GM23338 (cell line): ENCODE data around the gene RAD18. TPM values are rescaled to one million over a fixed set of nuclear protein-coding genes. Genes with fewer than 3 reads are reported as not detected.

Source experiments
- ATAC-seq: fragments of 200-7000 bp; cut with Tn5 transposase; 3 replicates; pipeline ENCODE4 v1.9.1; 2020
- DNase-seq: peaks from one replicate; pipeline ENCODE4 v3.0.0-alpha.2; 2015; ENCODE audit warnings: low spot score
- H2AFZ ChIP-seq: fragments of 200-600 bp; sonication (generic); 2 replicates; pipeline ENCODE4 v1.8.0; 2016; ENCODE audit warnings: antibody characterized with exemption, mild to moderate bottlenecking, moderate library complexity
- H3F3A ChIP-seq: fragments of 200-600 bp; sonication (generic); replicated peaks from 2 replicates; pipeline ENCODE4 v1.8.0; 2017; ENCODE audit warnings: antibody characterized with exemption, mixed run types, low read depth
- H3K27ac ChIP-seq: fragments of 200-600 bp; sonication (generic); 2 replicates; pipeline ENCODE4 v1.6.1; 2016; ENCODE audit warnings: low read depth
- H3K27me3 ChIP-seq: fragments of 200-600 bp; sonication (generic); 2 replicates; pipeline ENCODE4 v1.8.0; 2016; ENCODE audit warnings: mild to moderate bottlenecking, mixed run types, moderate library complexity; ENCODE audit not compliant: insufficient read depth
- H3K36me3 ChIP-seq: fragments of 200-600 bp; sonication (generic); 2 replicates; pipeline ENCODE4 v1.8.0; 2016; ENCODE audit warnings: mild to moderate bottlenecking; ENCODE audit not compliant: insufficient read depth
- H3K4me1 ChIP-seq: fragments of 200-600 bp; sonication (generic); 2 replicates; pipeline ENCODE4 v1.8.0; 2016; ENCODE audit warnings: mild to moderate bottlenecking, moderate library complexity; ENCODE audit not compliant: insufficient read depth
- H3K4me2 ChIP-seq: fragments of 200-600 bp; sonication (generic); 2 replicates; pipeline ENCODE4 v1.7.1; 2017; ENCODE audit warnings: mixed run types
- H3K4me3 ChIP-seq: fragments of 200-600 bp; sonication (generic); 2 replicates; pipeline ENCODE4 v1.6.1; 2016; ENCODE audit warnings: mixed run types
- H3K79me2 ChIP-seq: fragments of 200-600 bp; sonication (generic); replicated peaks from 2 replicates; pipeline ENCODE4 v1.8.0; 2017; ENCODE audit warnings: mild to moderate bottlenecking; ENCODE audit not compliant: insufficient read depth
- H3K9me2 ChIP-seq: fragments of 200-600 bp; sonication (generic); 2 replicates; pipeline ENCODE4 v1.8.0; 2017; ENCODE audit not compliant: insufficient read depth
- H4K20me1 ChIP-seq: fragments of 200-600 bp; sonication (generic); replicated peaks from 2 replicates; pipeline ENCODE4 v1.8.0; 2017; ENCODE audit warnings: mild to moderate bottlenecking; ENCODE audit not compliant: insufficient read depth
- H3K27ac Mint-ChIP-seq: 2 replicates; pipeline ENCODE4 v1.8.0; 2020; ENCODE audit warnings: inconsistent platforms, mild to moderate bottlenecking, moderate library complexity, mixed read lengths
- H3K27me3 Mint-ChIP-seq: 3 replicates; pipeline ENCODE4 v1.8.0; 2022; ENCODE audit warnings: low read depth, mild to moderate bottlenecking, moderate library complexity, mixed read lengths, inconsistent platforms; ENCODE audit not compliant: insufficient read depth, poor library complexity
- H3K36me3 Mint-ChIP-seq: 3 replicates; pipeline ENCODE4 v1.8.0; 2021; ENCODE audit warnings: low read depth, mild to moderate bottlenecking, inconsistent platforms, moderate library complexity, mixed read lengths
- H3K4me1 Mint-ChIP-seq: 3 replicates; pipeline ENCODE4 v1.8.0; 2020; ENCODE audit warnings: mild to moderate bottlenecking, inconsistent platforms, mixed read lengths
- H3K4me3 Mint-ChIP-seq: 3 replicates; pipeline ENCODE4 v1.8.0; 2021; ENCODE audit warnings: moderate library complexity, mild to moderate bottlenecking, inconsistent platforms, mixed read lengths
- H3K9me3 Mint-ChIP-seq: 3 replicates; pipeline ENCODE4 v1.8.0; 2020; ENCODE audit warnings: moderate library complexity, mild to moderate bottlenecking, inconsistent platforms, mixed read lengths
- CREB1 ChIP-seq: fragments of 250-450 bp; sonication (Bioruptor Pico); IDR thresholded peaks from 2 replicates; pipeline ENCODE4 v1.5.0; 2020; ENCODE audit warnings: low read depth, mild to moderate bottlenecking, moderate library complexity
- EZH2 ChIP-seq: fragments of 200-600 bp; sonication (generic); IDR thresholded peaks from one replicate; pipeline ENCODE4 v1.8.0; 2017; ENCODE audit warnings: antibody characterized with exemption, mild to moderate bottlenecking, low read depth; ENCODE audit not compliant: unreplicated experiment
- JUNB ChIP-seq: IDR thresholded peaks from one replicate; pipeline ENCODE4 v1.6.1; 2016; ENCODE audit warnings: antibody characterized with exemption; ENCODE audit not compliant: unreplicated experiment
- POLR2AphosphoS5 ChIP-seq: IDR thresholded peaks from 2 replicates; pipeline ENCODE4 v1.6.1; 2016; ENCODE audit warnings: antibody characterized with exemption, low read depth
- ZNF114 ChIP-seq: fragments of 250-450 bp; sonication (Bioruptor Pico); IDR thresholded peaks from 2 replicates; pipeline ENCODE4 v1.5.0; 2020; ENCODE audit warnings: mild to moderate bottlenecking, moderate library complexity
- ZNF331 ChIP-seq: fragments of 250-450 bp; sonication (Bioruptor Pico); IDR thresholded peaks from 2 replicates; pipeline ENCODE4 v1.5.0; 2020; ENCODE audit warnings: low read depth, mild to moderate bottlenecking, moderate library complexity
- polyA plus RNA-seq: library from polyadenylated mRNA; unstranded; fragments of >200 nt; fragmentation: Nextera tagmentation; extraction: Ambion mirVana; gene quantifications from 2 replicates; pipeline ENCODE4 v1.2.1, GENCODE V29; 2016
- total RNA-seq: library from RNA; depleted of rRNA; stranded (reverse); fragments of >200 nt; shearing (Covaris generic); gene quantifications from 2 replicates; pipeline ENCODE4 v1.2.3, GENCODE V29; 2014
- TF ChIP-seq, protein P1 (sequence below), 2 experiments: fragments of 200-600 bp in 1 of 2; sonication (generic) in 1 of 2; conservative IDR thresholded peaks; 2 replicates each; pipeline versions ENCODE4 v1.5.1 to v1.6.1; 2016 to 2017; ENCODE audit warnings: antibody characterized with exemption in 2 of 2, low read depth in 2 of 2, mild to moderate bottlenecking in 2 of 2, moderate library complexity in 1 of 2
- TF ChIP-seq, protein P2 (sequence below): IDR thresholded peaks from one replicate; pipeline ENCODE4 v1.6.1; 2018; ENCODE audit warnings: antibody characterized with exemption; ENCODE audit not compliant: unreplicated experiment
- TF ChIP-seq, protein P3 (sequence below): IDR thresholded peaks from 2 replicates; pipeline ENCODE4 v1.6.1; 2016; ENCODE audit warnings: antibody characterized with exemption

Gene RAD18
- total and polyA plus RNA-seq, 2 experiments from 2014 or later, result 25.4 to 40.1 TPM

DNA sequence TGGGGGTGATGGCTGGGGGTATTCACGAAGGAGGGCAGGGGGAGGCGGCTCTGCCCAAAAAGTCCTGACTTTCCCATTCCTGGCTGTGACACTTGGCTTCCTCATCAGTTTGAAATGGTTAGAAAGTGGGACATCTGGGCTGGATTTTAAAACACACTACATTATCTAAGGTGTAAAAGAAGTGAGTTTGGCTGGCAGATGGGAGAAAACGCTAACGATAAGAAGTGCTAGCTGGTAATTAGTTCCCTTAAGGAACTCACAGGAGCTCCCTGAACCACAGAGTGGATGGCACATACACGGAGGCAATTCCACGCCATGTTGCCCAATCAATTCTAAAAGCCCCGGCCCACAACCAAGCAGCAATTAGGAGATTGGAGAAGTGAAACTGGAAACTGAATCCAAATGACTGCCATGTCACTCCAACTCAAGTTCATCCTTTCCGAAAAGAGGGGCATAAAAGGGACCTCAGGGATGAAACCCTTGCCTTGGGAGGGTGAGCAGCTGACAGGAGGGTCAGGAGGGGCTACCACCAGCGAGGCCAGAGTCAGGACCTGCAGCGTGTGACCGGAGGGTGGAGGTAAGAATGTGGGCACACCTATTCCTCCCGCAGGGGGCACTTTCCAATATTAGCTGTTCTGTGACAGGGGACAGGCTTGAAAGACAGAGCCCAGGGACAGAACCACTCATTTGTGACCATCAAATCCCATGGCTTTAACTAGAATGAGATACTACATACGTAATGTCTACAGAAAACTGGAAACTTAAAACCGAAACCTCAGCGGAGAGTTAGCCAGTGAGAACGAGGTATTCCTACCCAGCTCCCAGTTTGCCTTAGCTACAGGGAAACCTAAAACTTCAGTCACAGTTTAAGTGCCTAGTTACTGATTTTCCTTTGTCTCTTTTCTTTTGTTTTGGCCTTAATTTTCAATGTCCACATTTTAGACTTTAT, 98.6 kb downstream of the RAD18 start (continued):
- TF ChIP-seq, protein P1, sequence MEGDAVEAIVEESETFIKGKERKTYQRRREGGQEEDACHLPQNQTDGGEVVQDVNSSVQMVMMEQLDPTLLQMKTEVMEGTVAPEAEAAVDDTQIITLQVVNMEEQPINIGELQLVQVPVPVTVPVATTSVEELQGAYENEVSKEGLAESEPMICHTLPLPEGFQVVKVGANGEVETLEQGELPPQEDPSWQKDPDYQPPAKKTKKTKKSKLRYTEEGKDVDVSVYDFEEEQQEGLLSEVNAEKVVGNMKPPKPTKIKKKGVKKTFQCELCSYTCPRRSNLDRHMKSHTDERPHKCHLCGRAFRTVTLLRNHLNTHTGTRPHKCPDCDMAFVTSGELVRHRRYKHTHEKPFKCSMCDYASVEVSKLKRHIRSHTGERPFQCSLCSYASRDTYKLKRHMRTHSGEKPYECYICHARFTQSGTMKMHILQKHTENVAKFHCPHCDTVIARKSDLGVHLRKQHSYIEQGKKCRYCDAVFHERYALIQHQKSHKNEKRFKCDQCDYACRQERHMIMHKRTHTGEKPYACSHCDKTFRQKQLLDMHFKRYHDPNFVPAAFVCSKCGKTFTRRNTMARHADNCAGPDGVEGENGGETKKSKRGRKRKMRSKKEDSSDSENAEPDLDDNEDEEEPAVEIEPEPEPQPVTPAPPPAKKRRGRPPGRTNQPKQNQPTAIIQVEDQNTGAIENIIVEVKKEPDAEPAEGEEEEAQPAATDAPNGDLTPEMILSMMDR (conservative IDR thresholded peaks at IDR 0.05; ENCODE audit: low read depth in 2 of 2), result no peak
- TF ChIP-seq, protein P2, sequence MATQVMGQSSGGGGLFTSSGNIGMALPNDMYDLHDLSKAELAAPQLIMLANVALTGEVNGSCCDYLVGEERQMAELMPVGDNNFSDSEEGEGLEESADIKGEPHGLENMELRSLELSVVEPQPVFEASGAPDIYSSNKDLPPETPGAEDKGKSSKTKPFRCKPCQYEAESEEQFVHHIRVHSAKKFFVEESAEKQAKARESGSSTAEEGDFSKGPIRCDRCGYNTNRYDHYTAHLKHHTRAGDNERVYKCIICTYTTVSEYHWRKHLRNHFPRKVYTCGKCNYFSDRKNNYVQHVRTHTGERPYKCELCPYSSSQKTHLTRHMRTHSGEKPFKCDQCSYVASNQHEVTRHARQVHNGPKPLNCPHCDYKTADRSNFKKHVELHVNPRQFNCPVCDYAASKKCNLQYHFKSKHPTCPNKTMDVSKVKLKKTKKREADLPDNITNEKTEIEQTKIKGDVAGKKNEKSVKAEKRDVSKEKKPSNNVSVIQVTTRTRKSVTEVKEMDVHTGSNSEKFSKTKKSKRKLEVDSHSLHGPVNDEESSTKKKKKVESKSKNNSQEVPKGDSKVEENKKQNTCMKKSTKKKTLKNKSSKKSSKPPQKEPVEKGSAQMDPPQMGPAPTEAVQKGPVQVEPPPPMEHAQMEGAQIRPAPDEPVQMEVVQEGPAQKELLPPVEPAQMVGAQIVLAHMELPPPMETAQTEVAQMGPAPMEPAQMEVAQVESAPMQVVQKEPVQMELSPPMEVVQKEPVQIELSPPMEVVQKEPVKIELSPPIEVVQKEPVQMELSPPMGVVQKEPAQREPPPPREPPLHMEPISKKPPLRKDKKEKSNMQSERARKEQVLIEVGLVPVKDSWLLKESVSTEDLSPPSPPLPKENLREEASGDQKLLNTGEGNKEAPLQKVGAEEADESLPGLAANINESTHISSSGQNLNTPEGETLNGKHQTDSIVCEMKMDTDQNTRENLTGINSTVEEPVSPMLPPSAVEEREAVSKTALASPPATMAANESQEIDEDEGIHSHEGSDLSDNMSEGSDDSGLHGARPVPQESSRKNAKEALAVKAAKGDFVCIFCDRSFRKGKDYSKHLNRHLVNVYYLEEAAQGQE, result no peak
- TF ChIP-seq EZH2, result no peak
- TF ChIP-seq POLR2AphosphoS5, result no peak
- TF ChIP-seq, protein P3, sequence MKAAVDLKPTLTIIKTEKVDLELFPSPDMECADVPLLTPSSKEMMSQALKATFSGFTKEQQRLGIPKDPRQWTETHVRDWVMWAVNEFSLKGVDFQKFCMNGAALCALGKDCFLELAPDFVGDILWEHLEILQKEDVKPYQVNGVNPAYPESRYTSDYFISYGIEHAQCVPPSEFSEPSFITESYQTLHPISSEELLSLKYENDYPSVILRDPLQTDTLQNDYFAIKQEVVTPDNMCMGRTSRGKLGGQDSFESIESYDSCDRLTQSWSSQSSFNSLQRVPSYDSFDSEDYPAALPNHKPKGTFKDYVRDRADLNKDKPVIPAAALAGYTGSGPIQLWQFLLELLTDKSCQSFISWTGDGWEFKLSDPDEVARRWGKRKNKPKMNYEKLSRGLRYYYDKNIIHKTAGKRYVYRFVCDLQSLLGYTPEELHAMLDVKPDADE, result no peak
- no peak for TF ChIP-seq CREB1 (CRISPR knock-in tag)

DNA sequence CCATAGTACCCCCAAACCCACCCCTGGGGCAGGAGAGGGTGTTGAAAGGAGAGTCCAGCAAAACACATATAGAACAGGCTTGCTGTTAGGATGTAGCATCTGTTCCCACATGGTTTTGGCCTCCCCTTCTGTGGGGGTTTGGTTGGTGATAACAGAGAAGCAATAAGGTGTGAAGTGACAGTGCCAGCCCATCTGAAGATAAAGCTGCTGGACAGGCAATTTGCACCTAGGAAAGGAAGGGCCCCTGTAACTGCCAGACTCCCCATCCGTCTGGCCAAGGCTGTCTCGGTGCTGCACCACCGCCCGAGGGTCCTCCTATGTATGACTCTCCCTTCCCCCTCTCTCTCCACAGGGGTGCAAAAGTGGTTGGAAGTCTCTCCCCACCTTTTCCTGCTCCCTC, 99.4 kb downstream of the RAD18 start:
- ATAC-seq (no peak), DNase-seq (no peak)
- Histone ChIP-seq H3K36me3 (no peaks in the 10 kb centered on the region), H3K79me2 (no peaks in the 10 kb centered on the region), H3F3A (no peaks in the 10 kb centered on the region), H2AFZ (no peak overlapping the region), H3K4me3 (no peak overlapping the region), H3K4me1 (no peaks in the 10 kb centered on the region), H3K9me2 (no peaks in the 10 kb centered on the region; the same call in 1 of the 2 replicates), H3K4me2 (no peak overlapping the region), H3K27ac (no peak overlapping the region), H3K27me3 (no peaks in the 10 kb centered on the region), H4K20me1 (no peaks in the 10 kb centered on the region; the same call in 1 of the 2 replicates)
- Mint-ChIP-seq H3K27ac (no peak overlapping the region), H3K4me1 (no peaks in the 10 kb centered on the region; the same call in 2 of the 3 replicates), H3K27me3 (peaks cover 3% of the 10 kb centered on the region), H3K36me3 (no peaks in the 10 kb centered on the region), H3K4me3 (no peak overlapping the region), H3K9me3 (no peaks in the 10 kb centered on the region)
- no peak for TF ChIP-seq JUNB
- TF ChIP-seq CREB1 (CRISPR knock-in tag), result no peak
- TF ChIP-seq ZNF114 (CRISPR knock-in tag), result no peak
- no peak for TF ChIP-seq ZNF331 (CRISPR knock-in tag)
- TF ChIP-seq, protein P1 (conservative IDR thresholded peaks at IDR 0.05; ENCODE audit: low read depth in 2 of 2), result no peak
- TF ChIP-seq, protein P2, result no peak
- TF ChIP-seq EZH2, result no peak
